Common myeloid progenitor, CD34-positive (primary cell): ENCODE measurements around the gene KIT.

Experiments
- CTCF ChIA-PET: fragments of 350-600 bp; sonication (Branson Sonifier 250); formaldehyde crosslinking; loops from one replicate; lab custom pipeline; 2021; ENCODE audit warnings: antibody characterized with exemption; lab: Charles Lee
- POLR2A ChIA-PET: fragments of 350-600 bp; sonication (Branson Sonifier 250); formaldehyde crosslinking; loops from one replicate; lab custom pipeline; 2021; ENCODE audit warnings: antibody characterized with exemption; lab: Charles Lee
- DNase-seq, 3 donors: peaks; one replicate each; pipeline versions ENCODE4 v3.0.0 to v3.0.0-alpha.2; 2013
- H3K27ac ChIP-seq, 2 experiments: 1 replicate in 1 of 2; 2 replicates in 1 of 2; pipeline ENCODE4 v1.7.0; 2013; ENCODE audit warnings: inconsistent platforms in 2 of 2, low read length in 2 of 2, mild to moderate bottlenecking in 2 of 2, low read depth in 1 of 2, moderate library complexity in 1 of 2; ENCODE audit not compliant: severe bottlenecking in 2 of 2, insufficient read depth in 1 of 2, poor library complexity in 1 of 2
- H3K27me3 ChIP-seq, 5 experiments: replicated peaks in 2 of 5; 1 replicate in 3 of 5; 2 replicates in 2 of 5; pipeline versions ENCODE4 v1.6.1 to v1.7.0; 2013; ENCODE audit warnings: low read length in 4 of 5, mild to moderate bottlenecking in 2 of 5, moderate library complexity in 2 of 5, inconsistent platforms in 1 of 5; ENCODE audit not compliant: insufficient read depth in 5 of 5, control insufficient read depth in 4 of 5
- H3K36me3 ChIP-seq, 4 experiments: 1 replicate in 2 of 4; 2 replicates in 2 of 4; pipeline versions ENCODE4 v1.6.1 to v1.7.0; 2013; ENCODE audit warnings: low read length in 3 of 4, control low read depth in 1 of 4, mild to moderate bottlenecking in 1 of 4; ENCODE audit not compliant: control insufficient read depth in 4 of 4, insufficient read depth in 4 of 4
- H3K4me1 ChIP-seq, 4 experiments: 1 replicate in 3 of 4; 2 replicates in 1 of 4; pipeline versions ENCODE4 v1.6.1 to v1.7.1; 2013; ENCODE audit warnings: low read length in 3 of 4, mild to moderate bottlenecking in 3 of 4, control low read depth in 1 of 4, inconsistent platforms in 1 of 4, moderate library complexity in 1 of 4; ENCODE audit not compliant: control insufficient read depth in 4 of 4, insufficient read depth in 4 of 4; ENCODE audit errors: control extremely low read depth in 1 of 4
- H3K4me3 ChIP-seq, 7 experiments: 1 replicate in 4 of 7; 2 replicates in 3 of 7; pipeline versions ENCODE4 v1.5.1 to v1.7.0; 2013; ENCODE audit warnings: mild to moderate bottlenecking in 7 of 7, low read length in 6 of 7, moderate library complexity in 6 of 7, inconsistent platforms in 2 of 7, low read depth in 2 of 7, control low read depth in 1 of 7; ENCODE audit not compliant: insufficient read depth in 4 of 7, control insufficient read depth in 1 of 7; ENCODE audit errors: extremely low read depth in 1 of 7
- H3K9me3 ChIP-seq, 5 experiments: 1 replicate in 4 of 5; 2 replicates in 1 of 5; pipeline versions ENCODE4 v1.6.1 to v1.7.1; 2013; ENCODE audit warnings: low read length in 4 of 5, mild to moderate bottlenecking in 2 of 5, inconsistent platforms in 1 of 5, low read depth in 1 of 5, moderate library complexity in 1 of 5; ENCODE audit not compliant: control insufficient read depth in 4 of 5, insufficient read depth in 2 of 5; ENCODE audit errors: control extremely low read depth in 1 of 5
- WGBS: methylation state at CpG from one replicate; pipeline ENCODE4 v1.1.5; 2013; ENCODE audit not compliant: insufficient coverage; 5-methylcytosine and 5-hydroxymethylcytosine counted together

Gene KIT

GRCh38 chr4:54664400-54664799, 6.6 kb downstream of the KIT start:
- Histone ChIP-seq H3K4me3 (no peak overlapping the region), H3K9me3 (no peaks in the 10 kb centered on the region), H3K36me3 (no peaks in the 10 kb centered on the region), H3K4me1 (peaks cover 25 to 69% (median 58%) of the 10 kb centered on the region in 4 experiments), H3K27me3 (no peaks in the 10 kb centered on the region), H3K27ac (no peak overlapping the region)
- no peak for DNase-seq
- ChIA-PET POLR2A (no interaction called here), CTCF (interaction anchor here (1.0 to 8.6 kb wide), 3 partner anchors 12 to 155 kb away, joined by 3 to 71 read pairs (median 5); no protein-coding TSS in a partner anchor)
- WGBS: 96% methylated on average over 3 of the region's 6 CpGs

- Histone ChIP-seq H3K27ac (peak overlapping the region; percentile 59 to 75), H3K9me3 (no peaks in the 10 kb centered on the region), H3K4me3 (peak overlapping the region in 5 of 7 experiments; percentile 3 to 49 (median 35)), H3K4me1 (peaks cover 16 to 47% (median 31%) of the 10 kb centered on the region in 4 experiments), H3K36me3 (peaks cover 0 to 5% (median 0%) of the 10 kb centered on the region in 4 experiments), H3K27me3 (no peaks in the 10 kb centered on the region)
- ChIA-PET POLR2A (no interaction called here), CTCF (no interaction called here)
- WGBS: 58% methylated on average over 3 of the region's 6 CpGs
- DNase-seq: peak; percentile 54 to 88 (median 77)
These were observed 10.4 kb downstream of the KIT start for GRCh38 chr4:54668014-54668611.

GRCh38 chr4:54669831-54670230, 12.1 kb downstream of the KIT start:
- H3K9me3 ChIP-seq: no peaks in the 10 kb centered on the region
- no peak overlapping the region for H3K27ac ChIP-seq
- peaks cover 9 to 44% (median 21%) of the 10 kb centered on the region in 4 experiments for H3K4me1 ChIP-seq
- WGBS: 100% methylated on average over 1 of the region's 1 CpG
- DNase-seq: no peak
- ChIA-PET POLR2A (no interaction called here), CTCF (interaction anchor here (0.7 to 2.0 kb wide), 7 partner anchors 9 to 304 kb away, joined by 3 to 10 read pairs (median 4); partner anchors contain the start of gene KIT)
- H3K4me3 ChIP-seq: no peak overlapping the region
- H3K27me3 ChIP-seq: no peaks in the 10 kb centered on the region
- H3K36me3 ChIP-seq: peaks cover 0 to 5% (median 0%) of the 10 kb centered on the region in 4 experiments

- no peak overlapping the region for H3K27ac ChIP-seq
- ChIA-PET POLR2A (interaction anchor here (0.9 to 1.4 kb wide), 2 partner anchors 10 to 17 kb away, joined by 3 to 4 read pairs; no protein-coding TSS in a partner anchor), CTCF (interaction anchor here (0.9 to 7.1 kb wide), 2 partner anchors 8 to 14 kb away, joined by 3 to 71 read pairs; partner anchors contain the start of gene KIT)
- H3K36me3 ChIP-seq: peaks cover 0 to 8% (median 2%) of the 10 kb centered on the region in 4 experiments
- peaks cover 9 to 63% (median 36%) of the 10 kb centered on the region in 4 experiments for H3K4me1 ChIP-seq
- WGBS: 70% methylated on average over 11 of the region's 12 CpGs
- DNase-seq: no peak
- H3K9me3 ChIP-seq: no peaks in the 10 kb centered on the region
- no peaks in the 10 kb centered on the region for H3K27me3 ChIP-seq
- no peak overlapping the region for H3K4me3 ChIP-seq
These were observed 18.1 kb downstream of the KIT start for GRCh38 chr4:54675721-54676461.

- WGBS: 71% methylated on average over 2 of the region's 5 CpGs
These were observed 18.9 kb downstream of the KIT start for GRCh38 chr4:54676658-54677057.

GRCh38 chr4:54677416-54677815, 19.7 kb downstream of the KIT start:
- Histone ChIP-seq H3K9me3 (no peaks in the 10 kb centered on the region), H3K27me3 (no peaks in the 10 kb centered on the region), H3K4me1 (peaks cover 9 to 58% (median 36%) of the 10 kb centered on the region in 4 experiments), H3K4me3 (peak overlapping the region in 1 of 7 experiments; percentile 28), H3K27ac (no peak overlapping the region), H3K36me3 (peaks cover 0 to 9% (median 2%) of the 10 kb centered on the region in 4 experiments)
- ChIA-PET CTCF (interaction anchor here (0.6 to 7.1 kb wide), 4 partner anchors 16 to 267 kb away, joined by 3 to 71 read pairs (median 8); partner anchors contain the start of gene KIT), POLR2A (interaction anchor here (0.6 kb wide), 1 partner anchor 130 kb away, joined by 3 read pairs; no protein-coding TSS in a partner anchor)
- DNase-seq: no peak
- WGBS: 25% methylated on average over 1 of the region's 3 CpGs

More at GRCh38 chr4:54676658-54677057, 18.9 kb downstream of the KIT start:
- ChIA-PET CTCF (interaction anchor here (7.1 kb wide), 1 partner anchor 15 kb away, joined by 71 read pairs; the partner anchor contains the start of gene KIT), POLR2A (no interaction called here)
- Histone ChIP-seq H3K36me3 (peaks cover 0 to 5% (median 2%) of the 10 kb centered on the region in 4 experiments), H3K4me3 (no peak overlapping the region), H3K27me3 (no peaks in the 10 kb centered on the region), H3K27ac (no peak overlapping the region), H3K4me1 (peaks cover 9 to 60% (median 36%) of the 10 kb centered on the region in 4 experiments), H3K9me3 (no peaks in the 10 kb centered on the region)
- no peak for DNase-seq
